Fibroblast of skin of right quadriceps (primary cell): Measurements from ENCODE around the gene ADGRE1.
A peak's percentile ranks its signal among the peaks of the same experiment; 100 is the strongest.
"Not testable (repeated sequence)": the region's sequence is repeated elsewhere in the genome, so short reads cannot be mapped to it uniquely, and the experiment has no call there.

Source experiments
- DNase-seq: peaks from one replicate; pipeline ENCODE4 v3.0.0-alpha.2; 2013

Gene ADGRE1, protein sequence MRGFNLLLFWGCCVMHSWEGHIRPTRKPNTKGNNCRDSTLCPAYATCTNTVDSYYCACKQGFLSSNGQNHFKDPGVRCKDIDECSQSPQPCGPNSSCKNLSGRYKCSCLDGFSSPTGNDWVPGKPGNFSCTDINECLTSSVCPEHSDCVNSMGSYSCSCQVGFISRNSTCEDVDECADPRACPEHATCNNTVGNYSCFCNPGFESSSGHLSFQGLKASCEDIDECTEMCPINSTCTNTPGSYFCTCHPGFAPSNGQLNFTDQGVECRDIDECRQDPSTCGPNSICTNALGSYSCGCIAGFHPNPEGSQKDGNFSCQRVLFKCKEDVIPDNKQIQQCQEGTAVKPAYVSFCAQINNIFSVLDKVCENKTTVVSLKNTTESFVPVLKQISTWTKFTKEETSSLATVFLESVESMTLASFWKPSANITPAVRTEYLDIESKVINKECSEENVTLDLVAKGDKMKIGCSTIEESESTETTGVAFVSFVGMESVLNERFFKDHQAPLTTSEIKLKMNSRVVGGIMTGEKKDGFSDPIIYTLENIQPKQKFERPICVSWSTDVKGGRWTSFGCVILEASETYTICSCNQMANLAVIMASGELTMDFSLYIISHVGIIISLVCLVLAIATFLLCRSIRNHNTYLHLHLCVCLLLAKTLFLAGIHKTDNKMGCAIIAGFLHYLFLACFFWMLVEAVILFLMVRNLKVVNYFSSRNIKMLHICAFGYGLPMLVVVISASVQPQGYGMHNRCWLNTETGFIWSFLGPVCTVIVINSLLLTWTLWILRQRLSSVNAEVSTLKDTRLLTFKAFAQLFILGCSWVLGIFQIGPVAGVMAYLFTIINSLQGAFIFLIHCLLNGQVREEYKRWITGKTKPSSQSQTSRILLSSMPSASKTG

DNA sequence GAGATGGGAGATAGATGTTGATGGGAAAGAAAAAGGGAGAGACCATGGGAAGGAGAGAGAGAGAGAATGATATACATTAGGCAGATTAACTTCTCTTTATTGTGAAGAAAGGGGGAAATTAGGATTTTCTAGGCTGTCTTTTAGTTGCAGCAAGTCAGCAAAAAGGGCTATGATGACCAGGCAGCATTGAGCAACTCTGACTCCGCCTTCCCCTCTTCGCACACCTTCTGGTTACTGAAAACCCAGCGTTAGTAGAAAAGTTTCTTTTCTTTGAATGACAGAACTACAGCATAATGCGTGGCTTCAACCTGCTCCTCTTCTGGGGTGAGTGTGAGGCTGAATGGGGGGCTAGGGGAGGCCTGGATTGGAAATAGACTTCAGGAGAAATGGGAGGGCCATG is at the start of gene ADGRE1:
ADGRE1 (plus strand) TSS at position 264 of the 400 bp plus-strand sequence; CDS start at position 294, 30 bp downstream.
- DNase-seq, result no peak

DNA sequence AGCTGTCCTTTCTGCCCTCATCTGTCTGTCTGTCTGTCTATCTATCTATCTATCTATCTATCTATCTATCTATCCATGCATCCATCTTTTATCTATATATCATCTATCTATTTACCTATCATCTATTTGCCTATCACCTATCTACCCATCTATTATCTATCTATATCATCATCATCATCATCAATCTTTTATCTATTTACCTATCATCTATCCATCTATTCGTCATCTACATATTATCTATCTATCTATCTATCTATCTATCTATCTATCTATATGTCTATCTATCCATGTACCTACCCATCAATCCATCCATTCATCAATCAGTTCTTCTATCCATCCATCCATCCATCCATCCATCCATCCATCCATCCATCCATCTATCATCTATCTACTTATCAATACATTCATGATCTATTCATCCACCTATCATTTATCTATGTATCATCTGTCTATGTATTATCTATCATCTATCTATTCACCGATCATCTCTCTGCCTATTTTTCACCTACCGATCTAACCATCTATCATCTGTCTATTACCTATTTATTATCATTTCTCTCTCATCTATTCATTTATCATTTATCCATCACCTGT is 49.2 kb upstream of the ADGRE1 start:
- no peak for DNase-seq

DNA sequence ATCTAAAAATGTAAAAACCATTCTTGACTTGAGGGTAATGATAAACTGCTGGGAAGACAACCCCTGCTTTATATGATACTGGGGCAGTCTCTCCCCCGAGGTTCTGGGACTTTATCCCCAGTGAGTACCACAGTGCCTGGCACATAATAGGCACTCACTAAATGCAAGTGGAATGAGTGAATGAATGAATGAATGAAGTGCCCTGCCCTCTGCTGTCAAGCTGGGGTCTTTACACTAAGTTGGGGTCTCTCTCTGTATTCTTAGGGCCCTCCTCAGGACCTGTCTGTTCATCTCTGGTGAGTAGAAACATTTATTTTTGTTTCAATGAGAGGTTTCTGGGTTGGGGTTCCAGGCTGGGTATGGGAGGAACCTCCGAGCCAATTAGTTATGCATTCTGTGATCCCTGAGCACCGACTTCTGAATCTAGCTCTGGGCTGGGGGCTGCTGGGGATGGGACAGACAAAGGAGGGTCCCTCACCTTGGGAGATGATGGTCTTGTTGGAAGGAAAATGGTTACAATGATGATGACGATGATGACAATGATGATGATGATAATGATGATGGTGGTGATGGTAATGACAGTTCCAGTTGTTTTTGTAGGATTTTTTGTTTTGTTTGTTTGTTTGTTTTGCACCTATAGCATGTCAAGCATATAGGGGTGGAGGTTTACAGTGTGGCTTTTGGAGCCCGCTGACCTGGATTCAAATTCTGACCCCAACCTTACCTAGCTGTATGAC is 44.3 kb upstream of the ADGRE1 start:
- no peak for DNase-seq

DNA sequence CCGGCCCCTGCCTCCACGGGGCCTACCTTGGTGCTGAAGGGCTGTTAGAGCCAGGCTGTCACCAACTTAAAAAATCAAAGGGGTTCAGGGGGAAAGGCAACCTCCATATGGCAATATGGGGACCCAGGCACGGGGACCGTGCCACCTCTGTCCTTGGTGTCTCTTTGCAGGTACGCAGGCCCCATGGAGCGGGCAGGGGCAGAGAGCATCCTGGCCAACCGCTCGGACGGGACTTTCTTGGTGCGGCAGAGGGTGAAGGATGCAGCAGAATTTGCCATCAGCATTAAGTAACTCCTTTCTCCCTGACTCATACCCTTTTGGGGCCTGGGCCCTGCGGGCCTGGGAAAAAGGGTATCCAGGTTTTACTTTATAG is 39.6 kb upstream of the ADGRE1 start:
- DNase-seq, result no peak

DNA sequence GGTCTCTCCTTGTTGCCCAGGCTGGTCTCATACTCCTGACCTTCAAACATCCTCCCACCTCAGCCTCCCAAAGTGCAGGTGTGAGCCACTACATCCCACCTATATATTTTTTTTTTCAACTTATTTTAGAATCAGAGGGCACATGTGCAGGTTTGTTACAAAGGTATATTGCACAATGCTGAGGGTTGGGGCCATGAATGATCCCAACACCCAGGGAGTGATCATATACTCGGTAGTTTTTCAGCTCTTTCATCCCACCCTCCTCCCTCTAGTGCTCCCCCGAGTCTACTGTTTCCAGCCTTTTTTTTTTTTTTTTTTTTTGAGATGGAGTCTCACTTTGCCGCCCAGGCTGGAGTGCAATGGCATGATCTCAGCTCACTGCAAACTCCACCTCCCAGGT is 38.4 kb upstream of the ADGRE1 start:
- DNase-seq, result no peak

DNA sequence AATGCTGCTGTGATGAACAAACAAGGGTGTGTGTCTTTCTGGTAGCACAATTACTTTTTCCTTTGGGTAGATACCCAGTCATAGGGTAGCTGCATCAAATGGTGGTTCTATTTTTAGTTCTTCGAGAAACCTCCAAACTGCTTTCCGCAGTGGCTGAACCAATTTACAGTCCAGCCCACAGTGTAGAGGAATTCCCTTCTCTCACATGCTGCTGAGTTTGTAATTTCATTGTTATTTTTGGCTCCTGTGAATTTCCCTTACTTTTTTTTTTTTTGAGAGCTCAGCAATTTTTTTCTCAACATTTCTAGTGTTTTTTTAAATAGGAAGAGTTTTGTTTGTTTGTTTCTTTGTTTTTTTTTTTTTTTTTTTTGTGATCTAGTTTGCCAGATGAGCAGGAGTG is 37.5 kb upstream of the ADGRE1 start:
- DNase-seq, result no peak

DNA sequence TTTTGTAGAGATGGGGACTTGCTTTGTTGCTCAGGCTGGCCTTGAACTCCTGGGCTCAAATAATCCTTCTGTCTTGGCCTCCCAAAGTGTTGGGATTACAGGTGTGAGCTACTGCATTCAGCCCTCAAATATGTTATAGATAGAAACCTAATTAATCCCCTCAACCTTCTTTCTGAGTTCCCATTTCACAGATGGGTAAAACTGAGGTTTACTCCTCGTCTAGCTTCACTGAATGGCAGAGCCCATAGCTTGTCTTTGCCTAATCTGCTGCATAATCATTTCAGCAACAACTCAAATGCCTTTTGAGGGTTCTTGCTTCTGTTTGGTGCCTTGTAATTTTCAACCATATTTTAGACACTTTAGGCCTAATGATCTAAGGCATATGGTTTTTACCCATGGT is 36.0 kb upstream of the ADGRE1 start:
- DNase-seq, result no peak

DNA sequence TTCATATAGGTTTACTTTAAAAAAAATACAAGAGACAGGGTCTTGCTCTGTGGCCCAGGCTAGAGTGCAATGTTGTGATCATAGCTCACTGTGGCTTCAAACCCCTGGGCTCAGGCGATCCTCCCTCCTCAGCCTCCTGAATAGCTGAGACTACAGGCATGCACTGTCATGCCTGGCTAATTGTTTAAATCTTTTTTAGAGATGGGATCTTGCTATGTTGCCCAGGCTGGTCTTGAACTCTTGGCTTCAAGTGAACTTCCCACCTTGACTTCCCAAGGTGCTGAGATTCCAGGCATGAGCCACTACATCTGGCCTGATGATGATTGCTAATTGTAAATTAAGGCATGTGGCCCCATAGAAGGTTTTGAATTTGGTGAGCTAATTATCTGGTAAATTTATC is 35.4 kb upstream of the ADGRE1 start:
- DNase-seq, result no peak

DNA sequence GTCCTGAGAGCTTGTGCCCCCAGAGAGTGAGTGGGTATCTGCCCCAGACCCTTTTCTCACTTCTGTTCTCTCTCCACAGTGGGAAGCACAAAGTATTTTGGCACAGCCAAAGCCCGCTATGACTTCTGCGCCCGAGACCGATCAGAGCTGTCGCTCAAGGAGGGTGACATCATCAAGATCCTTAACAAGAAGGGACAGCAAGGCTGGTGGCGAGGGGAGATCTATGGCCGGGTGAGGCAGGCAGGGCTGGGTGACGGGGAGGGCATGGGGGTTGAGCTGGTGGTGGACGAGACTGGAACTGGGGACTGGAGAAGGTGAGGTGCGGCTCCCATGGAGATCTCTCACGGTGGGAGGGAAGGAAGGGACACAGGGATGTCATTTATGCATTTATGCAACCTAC is 33.5 kb upstream of the ADGRE1 start:
- no peak for DNase-seq

DNA sequence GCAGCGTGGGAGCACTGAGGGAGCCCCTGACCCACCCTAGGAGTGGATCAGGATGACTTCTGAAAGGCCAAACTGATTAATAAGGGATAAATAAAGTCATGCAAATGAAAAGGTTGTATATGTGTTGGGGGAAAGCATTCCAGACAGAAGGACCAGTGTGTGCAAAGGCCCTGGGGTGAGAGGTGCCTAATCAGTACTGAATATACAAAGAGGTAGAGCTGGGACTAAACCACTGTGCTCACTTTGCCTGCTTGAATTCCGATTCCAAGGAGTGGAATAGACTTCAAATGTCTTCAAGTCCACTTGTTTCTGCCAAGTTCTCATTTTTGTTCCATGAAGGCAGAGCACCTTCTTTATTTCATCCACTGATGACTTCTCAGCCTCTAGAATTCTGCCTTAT is 32.6 kb upstream of the ADGRE1 start:
- DNase-seq, result no peak

DNA sequence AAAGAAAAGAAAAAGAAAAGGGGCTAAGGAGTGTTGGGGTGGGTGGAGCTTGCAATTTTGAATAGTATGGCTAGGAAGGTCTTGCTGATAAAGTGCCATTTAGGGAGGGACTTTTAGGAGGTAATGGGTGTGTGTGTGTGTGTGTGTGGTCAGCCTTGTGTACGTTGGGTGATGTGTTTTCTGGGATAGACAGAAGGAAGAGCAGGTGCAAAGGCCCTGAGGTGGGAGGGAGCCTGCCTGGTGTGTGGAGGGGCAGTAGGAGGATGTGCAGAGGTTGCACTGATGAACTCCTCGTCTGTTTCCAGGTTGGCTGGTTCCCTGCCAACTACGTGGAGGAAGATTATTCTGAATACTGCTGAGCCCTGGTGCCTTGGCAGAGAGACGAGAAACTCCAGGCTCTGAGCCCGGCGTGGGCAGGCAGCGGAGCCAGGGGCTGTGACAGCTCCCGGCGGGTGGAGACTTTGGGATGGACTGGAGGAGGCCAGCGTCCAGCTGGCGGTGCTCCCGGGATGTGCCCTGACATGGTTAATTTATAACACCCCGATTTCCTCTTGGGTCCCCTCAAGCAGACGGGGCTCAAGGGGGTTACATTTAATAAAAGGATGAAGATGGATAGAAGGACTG is 30.5 kb upstream of the ADGRE1 start:
- DNase-seq, result no peak

DNA sequence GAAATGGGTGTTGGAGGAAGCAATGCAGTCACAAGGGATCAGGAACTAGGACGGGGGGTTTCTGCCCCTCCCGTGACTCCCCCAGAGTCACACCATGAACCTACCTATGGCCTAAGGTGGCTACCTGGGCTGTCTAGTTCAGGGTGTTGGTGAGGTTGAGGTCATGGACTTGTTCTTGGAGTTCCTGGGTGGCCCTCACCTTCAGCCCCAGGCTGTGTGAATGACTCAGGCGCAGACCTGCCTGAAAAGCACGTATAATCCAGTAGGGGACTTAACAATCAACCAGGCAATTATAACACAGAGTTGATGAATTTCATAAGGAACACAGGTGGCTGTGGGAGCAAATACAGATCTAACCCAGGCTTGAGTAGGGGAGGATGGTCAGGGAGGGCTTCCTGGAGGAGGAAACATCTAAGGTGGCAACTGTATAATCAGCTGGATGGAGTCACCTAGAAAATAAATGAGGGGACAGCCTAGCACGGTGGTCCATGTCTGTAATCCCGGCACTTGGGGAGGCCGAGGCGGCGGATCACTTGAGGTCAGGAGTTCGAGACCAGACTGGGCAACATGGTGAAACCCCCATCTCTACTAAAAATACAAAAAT is 25.6 kb upstream of the ADGRE1 start:
- DNase-seq, result no peak

DNA sequence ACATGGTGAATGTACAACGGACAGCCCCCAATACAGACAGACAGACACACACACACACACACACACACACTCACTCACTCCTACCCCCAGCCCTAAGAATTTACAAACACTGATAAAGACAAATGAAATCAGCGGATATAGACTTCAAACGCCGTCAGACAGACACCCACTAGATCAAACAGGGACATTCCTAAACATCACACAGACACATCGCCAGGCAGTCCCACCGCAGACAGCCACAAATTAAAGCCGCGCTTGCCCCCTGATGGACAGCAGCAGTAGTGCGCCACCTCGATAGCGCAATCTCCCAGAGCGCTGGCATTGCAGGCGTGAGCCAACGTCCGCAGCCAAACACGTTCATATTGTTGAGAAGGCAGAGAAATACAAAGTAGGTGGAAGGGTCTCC is 24.7 kb upstream of the ADGRE1 start:
- peak; percentile 77 for DNase-seq

DNA sequence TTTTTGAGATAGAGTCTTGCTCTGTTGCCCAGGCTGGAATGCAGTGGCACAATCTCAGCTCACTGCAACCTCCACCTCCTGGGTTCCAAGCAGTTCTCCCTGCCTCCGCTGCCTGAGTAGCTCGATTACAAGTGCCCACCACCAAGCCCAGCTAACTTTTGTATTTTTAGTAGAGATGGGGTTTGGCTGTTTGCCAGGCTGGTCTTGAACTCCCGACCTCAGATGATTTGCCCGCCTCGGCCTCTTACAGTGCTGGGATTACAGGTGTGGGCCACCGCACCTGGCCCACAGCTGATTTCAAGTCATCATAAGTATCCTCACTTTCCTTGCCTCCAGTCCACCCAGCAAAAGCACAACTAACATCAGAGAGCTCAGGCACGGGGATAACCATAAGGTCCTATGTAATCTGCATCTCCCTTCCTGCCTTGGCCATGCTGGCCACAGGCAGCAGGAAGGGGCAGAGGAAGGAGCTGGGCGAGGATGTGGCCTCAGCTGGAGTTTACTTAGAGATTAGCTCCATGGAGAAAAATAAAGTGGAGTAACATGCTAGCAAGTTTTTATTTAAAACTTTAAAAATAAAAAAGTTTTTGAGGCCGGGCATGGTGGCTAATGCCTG is 22.9 kb upstream of the ADGRE1 start:
- no peak for DNase-seq

DNA sequence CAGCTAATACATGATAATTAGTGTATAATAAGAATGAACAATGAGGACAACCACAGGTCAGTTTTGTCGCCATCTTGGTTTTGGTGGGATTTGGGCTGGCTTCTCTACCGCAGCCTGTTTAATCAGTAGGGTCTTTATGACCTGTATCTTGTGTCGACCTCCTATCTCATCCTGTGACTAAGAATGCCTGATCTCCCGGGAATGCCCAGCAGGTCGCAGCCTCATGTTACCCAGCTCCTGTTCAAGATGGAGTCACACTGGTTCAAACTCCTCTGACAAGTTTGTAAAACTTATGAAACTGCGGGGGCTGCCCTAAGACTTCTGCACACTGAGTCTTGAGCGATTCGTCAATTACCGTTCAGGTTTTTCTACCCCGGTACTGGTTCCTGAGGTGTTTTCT is 21.5 kb upstream of the ADGRE1 start:
- no peak for DNase-seq

DNA sequence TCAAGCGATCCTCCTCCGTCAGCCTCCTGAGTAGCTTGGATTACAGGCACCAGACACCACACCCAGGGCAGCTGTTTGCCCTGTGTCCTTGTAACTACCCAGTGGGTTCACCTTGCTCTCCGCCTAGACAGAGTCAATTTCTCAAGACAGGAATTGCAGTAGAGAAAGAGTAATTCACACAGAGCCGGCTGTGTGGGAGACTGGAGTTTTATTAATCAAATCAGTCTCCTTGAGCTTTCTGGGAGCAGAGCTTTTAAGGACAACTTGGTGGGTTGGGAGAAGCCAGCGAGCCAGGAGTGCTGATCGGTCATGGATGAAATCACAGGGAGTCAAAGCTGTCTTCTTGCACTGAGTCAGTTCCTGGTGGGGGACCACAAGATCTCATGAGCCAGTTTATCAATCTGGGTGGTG is 20.6 kb upstream of the ADGRE1 start:
- no peak for DNase-seq

DNA sequence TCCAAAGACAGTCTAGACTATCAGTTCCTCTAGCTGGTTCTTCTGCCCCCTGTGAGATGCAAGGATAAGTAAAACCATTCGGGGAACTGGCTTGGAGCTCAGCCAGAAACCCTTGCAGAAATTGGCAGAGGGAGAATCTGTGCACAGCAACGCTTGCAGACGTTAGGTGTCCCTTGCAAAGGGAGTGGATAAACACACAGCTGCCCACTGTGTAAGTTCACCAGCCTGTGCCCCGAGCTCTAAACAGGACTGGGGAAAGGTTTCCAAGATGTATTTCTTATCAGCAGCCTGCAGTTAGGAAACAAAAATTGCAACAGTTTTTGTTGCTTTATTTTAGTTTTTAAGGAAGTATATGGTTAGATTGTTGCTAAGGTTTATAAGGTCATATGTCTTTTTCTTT is 19.0 kb upstream of the ADGRE1 start:
- no peak for DNase-seq

DNA sequence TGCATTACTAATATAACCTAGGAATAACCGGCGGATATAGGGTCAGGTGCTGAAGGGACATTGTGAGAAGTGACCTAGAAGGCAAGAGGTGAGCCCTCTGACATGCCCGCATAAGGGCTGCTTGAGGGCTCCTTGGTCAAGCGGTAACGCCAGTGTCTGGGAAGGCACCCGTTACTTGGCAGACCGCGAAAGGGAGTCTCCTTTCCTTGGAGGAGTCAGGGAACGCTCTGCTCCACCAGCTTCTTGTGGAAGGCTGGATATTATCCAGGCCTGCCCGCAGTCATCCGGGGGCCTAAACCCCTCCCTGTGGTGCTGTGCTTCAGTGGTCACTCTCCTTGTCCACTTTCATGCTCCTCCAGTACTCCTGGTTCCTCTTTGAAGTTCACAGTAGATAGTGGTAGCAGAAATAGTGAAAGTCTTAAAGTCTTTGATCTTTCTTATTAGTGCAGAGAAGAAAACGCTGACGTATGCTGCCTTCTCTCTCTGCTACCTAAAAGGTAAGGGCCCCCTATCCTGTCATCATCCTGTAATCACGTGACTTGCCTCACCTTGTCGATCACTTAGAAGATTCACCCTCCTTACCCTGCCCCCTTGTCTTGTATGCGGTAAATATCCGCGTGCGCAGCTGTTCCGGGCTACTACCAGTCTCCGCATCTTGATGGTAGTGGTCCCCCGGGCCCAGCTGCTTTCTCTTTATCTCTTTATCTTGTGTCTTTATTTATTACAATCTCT is 18.1 kb upstream of the ADGRE1 start:
- DNase-seq, result not testable (repeated sequence)

DNA sequence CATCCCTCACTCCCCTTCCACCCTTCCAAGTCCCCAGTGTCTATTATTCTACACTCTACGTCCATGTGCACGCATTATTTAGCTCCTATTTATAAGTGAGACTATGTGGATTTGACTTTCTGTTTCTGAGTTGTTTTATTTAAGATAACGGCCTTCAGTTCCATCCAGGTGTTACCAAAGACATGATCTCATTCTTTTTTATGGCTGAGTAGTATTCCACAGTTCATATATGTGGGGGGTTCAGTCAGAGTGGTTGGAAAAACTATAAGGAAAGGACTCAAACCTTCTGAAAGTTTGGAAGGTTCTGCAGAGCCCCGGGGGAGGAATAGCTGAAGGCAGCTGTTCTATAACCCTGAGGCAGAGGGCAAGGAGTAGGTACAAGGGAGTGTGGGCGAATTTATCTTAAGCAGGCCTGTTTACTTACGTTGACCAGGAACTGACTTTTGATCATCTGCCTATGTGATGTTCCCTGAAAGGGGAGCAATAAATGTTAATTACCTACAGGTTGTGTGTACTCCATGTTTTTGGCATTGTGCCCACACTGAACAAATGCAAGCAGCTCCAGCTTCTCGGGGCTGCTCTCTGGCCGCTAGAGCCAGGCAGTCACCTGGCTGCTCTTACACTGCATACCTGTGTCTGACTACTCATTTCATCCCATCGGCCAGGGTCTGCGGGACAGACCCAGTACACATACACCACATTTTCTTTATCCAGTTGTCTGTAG is 13.5 kb upstream of the ADGRE1 start:
- no peak for DNase-seq

DNA sequence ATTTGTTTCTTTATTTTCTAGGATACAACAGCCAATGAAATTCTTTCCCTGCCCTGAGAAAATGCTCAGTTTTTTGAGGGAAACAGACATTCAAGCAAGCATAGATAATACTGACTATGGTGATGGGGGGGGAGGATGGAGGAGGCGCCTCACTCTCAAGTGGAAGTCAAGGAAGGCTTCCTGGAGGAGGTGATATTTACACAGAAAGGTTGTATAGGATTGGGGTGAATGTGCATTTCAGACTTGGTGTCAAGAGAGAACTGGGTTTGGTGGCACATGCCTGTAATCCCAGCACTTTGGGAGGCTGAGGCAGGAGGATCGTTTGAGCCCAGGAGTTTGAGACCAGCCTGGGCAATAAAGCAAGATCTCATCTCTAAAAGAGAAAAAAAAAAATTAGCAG is 12.2 kb upstream of the ADGRE1 start:
- DNase-seq, result no peak
